ENCODE results near the gene EXOC2. TPM values are rescaled to one million over a fixed set of nuclear protein-coding genes. Genes with fewer than 3 reads are reported as not detected.

Gene EXOC2
- total and polyA plus RNA-seq, 2 donors (not counting 3 experiments of a cell fraction or from before 2014, with no cell fraction given), result 18.2 to 30.8 TPM

GRCh38 chr6:692356-692851 lies 535 bp downstream of the EXOC2 start:
- dilution Hi-C loops (cut with MboI; ENCODE audit: extremely low pct_ligation_motif_present, low sequenced_read_pairs) (no loop called here), intact Hi-C loops (cut with micrococcal nuclease) (loop anchor here (1.0 to 5.0 kb wide), 3 partner anchors 8 to 100 kb away; no protein-coding TSS in a partner anchor)
- no peaks in the 10 kb centered on the region for H3K9me3 ChIP-seq (replicated peaks; ENCODE audit: control insufficient read depth, insufficient read depth, low read length)
- H3K36me3 ChIP-seq (ENCODE audit: control insufficient read depth in 2 of 2, extremely low read depth in 1 of 2, insufficient read depth in 2 of 2, low read length in 2 of 2), result peaks cover 2 to 3% of the 10 kb centered on the region in 2 experiments
- CTCF ChIA-PET, result interaction anchor here (1.3 to 2.3 kb wide), 4 partner anchors 11 to 99 kb away, joined by 5 to 17 read pairs (median 10); no protein-coding TSS in a partner anchor
- peak overlapping the region; percentile 61 for H3K9ac ChIP-seq (replicated peaks; ENCODE audit: extremely low read depth, insufficient read depth, low read length)
- peak overlapping the region; percentile 71 for H2AFZ ChIP-seq (ENCODE audit: low read depth, low read length)
- peak overlapping the region; percentile 87 to 90 (median 87) for H3K4me3 ChIP-seq (replicated peaks in 1 of 3; ENCODE audit: insufficient read depth in 1 of 3, low read depth in 1 of 3, low read length in 3 of 3)
- POLR2A ChIA-PET, result interaction anchor here (0.7 to 1.1 kb wide), 2 partner anchors 8 to 11 kb away, joined by 4 to 6 read pairs; no protein-coding TSS in a partner anchor
- DNase-seq (ENCODE audit: low read depth, low spot score) (peak; percentile 63), FAIRE-seq (no peak)
- H3K27me3 ChIP-seq (ENCODE audit: control insufficient read depth in 2 of 2, insufficient read depth in 2 of 2, low read length in 2 of 2), result no peaks in the 10 kb centered on the region
- peaks cover 15% of the 10 kb centered on the region for H3K4me1 ChIP-seq (ENCODE audit: control insufficient read depth, extremely low read depth, insufficient read depth, low read length)
- TF ChIP-seq POLR2A (IDR thresholded peaks at IDR 0.05; ENCODE audit: low read depth, low read length) (no peak), CTCF (IDR thresholded peaks at IDR 0.05; ENCODE audit: extremely low read depth in 1 of 2, insufficient read depth in 1 of 2, low read depth in 1 of 2, low read length in 2 of 2) (no peak), EZH2 (IDR thresholded peaks at IDR 0.05; ENCODE audit: borderline replicate concordance, low read depth, low read length, severe bottlenecking) (no peak), FOS (IDR thresholded peaks at IDR 0.05; ENCODE audit: borderline replicate concordance, insufficient read depth, low read length) (no peak), POLR2AphosphoS5 (IDR thresholded peaks at IDR 0.05; ENCODE audit: insufficient read depth, low read depth, low read length) (no peak), JUN (IDR thresholded peaks at IDR 0.05; ENCODE audit: borderline replicate concordance, insufficient read depth, insufficient read length, low read depth) (no peak), MYC (IDR thresholded peaks at IDR 0.05; ENCODE audit: low read depth, low read length) (no peak), GATA2 (IDR thresholded peaks at IDR 0.05; ENCODE audit: insufficient read depth, insufficient read length, low read depth, low read length) (no peak)
- TF ChIP-seq, protein P1, sequence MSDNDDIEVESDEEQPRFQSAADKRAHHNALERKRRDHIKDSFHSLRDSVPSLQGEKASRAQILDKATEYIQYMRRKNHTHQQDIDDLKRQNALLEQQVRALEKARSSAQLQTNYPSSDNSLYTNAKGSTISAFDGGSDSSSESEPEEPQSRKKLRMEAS (IDR thresholded peaks at IDR 0.05; ENCODE audit: insufficient read depth, insufficient read length), result no peak
- peaks cover 46% of the 10 kb centered on the region for H3K79me2 ChIP-seq (ENCODE audit: control insufficient read depth, insufficient read depth, low read length)
- BruUV-seq (replicated peaks), result no TSS peak
- H3K9me1 ChIP-seq (replicated peaks; ENCODE audit: control insufficient read depth, extremely low read depth, insufficient read depth, low read length), result no peaks in the 10 kb centered on the region
- H4K20me1 ChIP-seq (replicated peaks; ENCODE audit: control insufficient read depth, extremely low read depth, insufficient read depth, low read length), result no peaks in the 10 kb centered on the region
- peak overlapping the region; percentile 67 for H3K27ac ChIP-seq (ENCODE audit: insufficient read depth, low read depth, low read length)
- peak overlapping the region; percentile 97 for H3K4me2 ChIP-seq (ENCODE audit: insufficient read depth, low read length)
